Prostate gland (tissue), 2 donors: Measurements from ENCODE around the gene SPRED3.

Source experiments
- POLR2A ChIP-seq: fragments of 450-650 bp; IDR thresholded peaks from one replicate; pipeline ENCODE4 v1.6.1; 2016; ENCODE audit warnings: antibody characterized with exemption, mild to moderate bottlenecking
- POLR2AphosphoS5 ChIP-seq: sonication (generic); formaldehyde crosslinking; IDR thresholded peaks from one replicate; pipeline ENCODE4 v1.6.1; 2017; ENCODE audit warnings: antibody characterized with exemption
- TF ChIP-seq, protein P1 (sequence below), 4 experiments: fragments of 200-600 bp in 2 of 4; fragments of 450-650 bp in 2 of 4; sonication (generic) in 2 of 4; IDR thresholded peaks; 1 replicate in 3 of 4; 2 replicates in 1 of 4; pipeline ENCODE4 v1.5.1; 2016 to 2019; ENCODE audit warnings: antibody characterized with exemption in 4 of 4, mild to moderate bottlenecking in 2 of 4, moderate library complexity in 2 of 4

GRCh38 chr19:38376576-38376975 lies 11.9 kb upstream of the SPRED3 start:
- TF ChIP-seq, protein P1, sequence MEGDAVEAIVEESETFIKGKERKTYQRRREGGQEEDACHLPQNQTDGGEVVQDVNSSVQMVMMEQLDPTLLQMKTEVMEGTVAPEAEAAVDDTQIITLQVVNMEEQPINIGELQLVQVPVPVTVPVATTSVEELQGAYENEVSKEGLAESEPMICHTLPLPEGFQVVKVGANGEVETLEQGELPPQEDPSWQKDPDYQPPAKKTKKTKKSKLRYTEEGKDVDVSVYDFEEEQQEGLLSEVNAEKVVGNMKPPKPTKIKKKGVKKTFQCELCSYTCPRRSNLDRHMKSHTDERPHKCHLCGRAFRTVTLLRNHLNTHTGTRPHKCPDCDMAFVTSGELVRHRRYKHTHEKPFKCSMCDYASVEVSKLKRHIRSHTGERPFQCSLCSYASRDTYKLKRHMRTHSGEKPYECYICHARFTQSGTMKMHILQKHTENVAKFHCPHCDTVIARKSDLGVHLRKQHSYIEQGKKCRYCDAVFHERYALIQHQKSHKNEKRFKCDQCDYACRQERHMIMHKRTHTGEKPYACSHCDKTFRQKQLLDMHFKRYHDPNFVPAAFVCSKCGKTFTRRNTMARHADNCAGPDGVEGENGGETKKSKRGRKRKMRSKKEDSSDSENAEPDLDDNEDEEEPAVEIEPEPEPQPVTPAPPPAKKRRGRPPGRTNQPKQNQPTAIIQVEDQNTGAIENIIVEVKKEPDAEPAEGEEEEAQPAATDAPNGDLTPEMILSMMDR (IDR thresholded peaks at IDR 0.05): no peak
- no peak for TF ChIP-seq POLR2AphosphoS5
- no peak for TF ChIP-seq POLR2A
